Anterior cingulate cortex (tissue), 58 donors: ENCODE data around the gene ELF2.
"Not testable (repeated sequence)": the region's sequence is repeated elsewhere in the genome, so short reads cannot be mapped to it uniquely, and the experiment has no call there.

ENCODE experiments used
- DNase-seq, 58 donors: peaks; one replicate each; lab custom pipeline; 2025; lab: John Stamatoyannopoulos, UW

The ELF2 gene

GRCh38 chr4:139083956-139084803 is 92.8 kb downstream of the ELF2 start:
- DNase-seq: peak; percentile 45 to 91 (median 82)

- DNase-seq: peak in 42 of 58 donors; percentile 35 to 87 (median 75)
These were observed 93.4 kb downstream of the ELF2 start for GRCh38 chr4:139083607-139083955.

- peak; percentile 61 to 98 (median 93) for DNase-seq
These were observed 94.0 kb downstream of the ELF2 start for GRCh38 chr4:139082750-139083606.

- no peak for DNase-seq
These were observed 98.1 kb downstream of the ELF2 start for GRCh38 chr4:139078926-139079325.

- no peak for DNase-seq
These were observed 99.3 kb downstream of the ELF2 start for GRCh38 chr4:139077567-139078355.

- DNase-seq: no peak
These were observed 100.8 kb downstream of the ELF2 start for GRCh38 chr4:139076016-139076744.

GRCh38 chr4:139060591-139060990 is 116.4 kb downstream of the ELF2 start:
- no peak for DNase-seq

- not testable (repeated sequence) for DNase-seq
These were observed 118.0 kb downstream of the ELF2 start for GRCh38 chr4:139059026-139059425.

- DNase-seq: no peak
These were observed 122.1 kb downstream of the ELF2 start for GRCh38 chr4:139054791-139055505.

- no peak for DNase-seq
These were observed 123.1 kb downstream of the ELF2 start for GRCh38 chr4:139053909-139054308.

GRCh38 chr4:139050446-139050845 is 126.6 kb downstream of the ELF2 start:
- no peak for DNase-seq

- no peak for DNase-seq
These were observed 129.0 kb downstream of the ELF2 start for GRCh38 chr4:139048026-139048425.

- DNase-seq: no peak
These were observed 132.7 kb downstream of the ELF2 start for GRCh38 chr4:139044291-139044690.

- peak in 19 of 58 donors; percentile 5 to 50 (median 23) for DNase-seq
These were observed 134.0 kb downstream of the ELF2 start for GRCh38 chr4:139042981-139043460.

- DNase-seq: no peak
These were observed 138.1 kb downstream of the ELF2 start for GRCh38 chr4:139038874-139039443.

GRCh38 chr4:139036885-139037284 is 140.1 kb downstream of the ELF2 start:
- no peak for DNase-seq

- DNase-seq: no peak
These were observed 141.4 kb downstream of the ELF2 start for GRCh38 chr4:139035650-139036049.

- DNase-seq: peak in 55 of 58 donors; percentile 3 to 80 (median 48)
These were observed 146.3 kb downstream of the ELF2 start for GRCh38 chr4:139030614-139031235.
